HCT116 (cell line): Measurements from ENCODE around the gene OVAAL. TPM values are rescaled to one million over a fixed set of nuclear protein-coding genes. Genes with fewer than 3 reads are reported as not detected.

ENCODE experiments used
- ATAC-seq: fragments of 200-7000 bp; cut with Tn5 transposase; 2 replicates; pipeline ENCODE4 v1.9.1; 2020; ENCODE audit warnings: mild to moderate bottlenecking, moderate library complexity
- BruUV-seq: library from RNA; stranded (reverse); fragments of 400-500 nt; replicated peaks from 2 replicates; lab custom pipeline; 2021; lab: Mats Ljungman, UMichigan
- CTCF ChIA-PET: fragments of 300-600 bp; sonication (Branson Sonifier 250); formaldehyde crosslinking; loops from one replicate; lab custom pipeline; 2021; ENCODE audit warnings: antibody characterized with exemption; lab: Charles Lee
- POLR2A ChIA-PET: fragments of 300-600, 350-600 bp; sonication (Branson Sonifier 250); formaldehyde crosslinking; loops from one replicate; lab custom pipeline; 2021; ENCODE audit warnings: antibody characterized with exemption; lab: Charles Lee
- RAD21 ChIA-PET, 2 experiments: fragments of 300-600 bp; sonication (Branson Sonifier 250); formaldehyde crosslinking; loops; one replicate each; lab custom pipeline; 2023; ENCODE audit warnings: low total read pairs in 2 of 2; ENCODE audit not compliant: uncharacterized antibody in 2 of 2, unreplicated experiment in 2 of 2, low non-redundant PET in 1 of 2; lab: Charles Lee
- DNase-seq: peaks from one replicate; pipeline ENCODE4 v3.0.0-alpha.2; 2010; ENCODE audit warnings: low read depth, low spot score
- H2AFZ ChIP-seq: fragments of 200-600 bp; shearing (Covaris generic), sonication (generic); 2 replicates; pipeline ENCODE4 v1.6.1; 2017; ENCODE audit warnings: low read depth, mixed run types, mixed read lengths, antibody characterized with exemption, low read length; ENCODE audit not compliant: poor library complexity, severe bottlenecking
- H3K27ac ChIP-seq: 2 replicates; pipeline ENCODE4 v1.5.1; 2012; ENCODE audit warnings: low read depth, low read length
- H3K27me3 ChIP-seq: fragments of 200-600 bp; sonication (generic); 2 replicates; pipeline ENCODE4 v1.6.1; 2016; ENCODE audit warnings: mixed run types, low read length, mixed read lengths; ENCODE audit not compliant: insufficient read depth
- H3K36me3 ChIP-seq, 2 experiments: fragments of 200-500 bp in 1 of 2; fragments of 200-600 bp in 1 of 2; sonication (Bioruptor generic) in 1 of 2; sonication (generic) in 1 of 2; 2 replicates each; pipeline versions ENCODE4 v1.5.1 to v1.6.1; 2014 to 2016; ENCODE audit warnings: low read length in 2 of 2, inconsistent platforms in 1 of 2, mixed read lengths in 1 of 2, mixed run types in 1 of 2; ENCODE audit not compliant: insufficient read depth in 2 of 2, control insufficient read depth in 1 of 2
- H3K4me1 ChIP-seq, 2 experiments: fragments of 200-600 bp in 1 of 2; sonication (generic) in 1 of 2; 2 replicates each; pipeline versions ENCODE4 v1.5.1 to v1.6.1; 2012 to 2017; ENCODE audit warnings: low read length in 2 of 2, inconsistent platforms in 1 of 2, mild to moderate bottlenecking in 1 of 2, mixed read lengths in 1 of 2, mixed run types in 1 of 2, moderate library complexity in 1 of 2; ENCODE audit not compliant: insufficient read depth in 2 of 2, control insufficient read depth in 1 of 2
- H3K4me2 ChIP-seq: fragments of 200-600 bp; sonication (generic); 2 replicates; pipeline ENCODE4 v1.6.1; 2017; ENCODE audit warnings: mixed run types, low read length, mixed read lengths
- H3K4me3 ChIP-seq, 2 experiments: fragments of 200-600 bp in 1 of 2; sonication (generic) in 1 of 2; replicated peaks in 1 of 2; 2 replicates each; pipeline ENCODE4 v1.5.1; 2011 to 2016; ENCODE audit warnings: low read length in 2 of 2, control low read depth in 1 of 2, low read depth in 1 of 2, mild to moderate bottlenecking in 1 of 2, mixed read lengths in 1 of 2, mixed run types in 1 of 2
- H3K79me2 ChIP-seq: fragments of 200-600 bp; sonication (generic); 2 replicates; pipeline ENCODE4 v1.6.1; 2017; ENCODE audit warnings: mild to moderate bottlenecking, mixed run types, low read length, moderate library complexity, mixed read lengths; ENCODE audit not compliant: insufficient read depth
- H3K9ac ChIP-seq: fragments of 200-600 bp; sonication (generic); 2 replicates; pipeline ENCODE4 v1.6.1; 2016; ENCODE audit warnings: low read length, mixed read lengths
- H3K9me2 ChIP-seq: fragments of 200-600 bp; sonication (generic), shearing (Covaris generic); 2 replicates; pipeline ENCODE4 v1.6.1; 2017; ENCODE audit warnings: mixed run types, mild to moderate bottlenecking, moderate library complexity; ENCODE audit not compliant: insufficient read depth
- H3K9me3 ChIP-seq, 2 experiments: fragments of 200-500 bp in 1 of 2; fragments of 200-600 bp in 1 of 2; sonication (Bioruptor generic) in 1 of 2; sonication (generic) in 1 of 2; 2 replicates each; pipeline ENCODE4 v1.6.1; 2014 to 2017; ENCODE audit warnings: low read length in 2 of 2, mixed read lengths in 2 of 2, inconsistent platforms in 1 of 2, low read depth in 1 of 2, mild to moderate bottlenecking in 1 of 2, mixed run types in 1 of 2, moderate library complexity in 1 of 2; ENCODE audit not compliant: control insufficient read depth in 1 of 2, insufficient read depth in 1 of 2
- H4K20me1 ChIP-seq: fragments of 200-600 bp; sonication (generic), shearing (Covaris generic); 2 replicates; pipeline ENCODE4 v1.6.1; 2017; ENCODE audit warnings: mixed run types, mild to moderate bottlenecking, moderate library complexity; ENCODE audit not compliant: insufficient read depth
- ATF3 ChIP-seq: IDR thresholded peaks from 2 replicates; pipeline ENCODE4 v1.6.1; 2012
- CBX3 ChIP-seq: IDR thresholded peaks from 2 replicates; pipeline ENCODE4 v1.6.1; 2012; ENCODE audit warnings: low read depth
- CEBPB ChIP-seq: IDR thresholded peaks from 2 replicates; pipeline ENCODE4 v1.6.1; 2012; ENCODE audit warnings: low read depth
- CTCF ChIP-seq, 3 experiments: fragments of 200-600 bp in 1 of 3; sonication (generic) in 1 of 3; IDR thresholded peaks in 2 of 3; conservative IDR thresholded peaks in 1 of 3; 2 replicates each; pipeline ENCODE4 v1.5.1; 2012 to 2017; ENCODE audit warnings: low read depth in 2 of 3, low read length in 2 of 3, antibody characterized with exemption in 1 of 3, borderline replicate concordance in 1 of 3, control low read depth in 1 of 3, mild to moderate bottlenecking in 1 of 3, mixed read lengths in 1 of 3, mixed run types in 1 of 3, moderate library complexity in 1 of 3; ENCODE audit not compliant: insufficient read depth in 1 of 3
- EGR1 ChIP-seq: IDR thresholded peaks from 2 replicates; pipeline ENCODE4 v1.6.1; 2012; ENCODE audit warnings: low read depth
- ELF1 ChIP-seq: IDR thresholded peaks from 2 replicates; pipeline ENCODE4 v1.6.1; 2012; ENCODE audit warnings: low read depth, borderline replicate concordance
- EZH2 ChIP-seq: fragments of 200-600 bp; sonication (generic); IDR thresholded peaks from 2 replicates; pipeline ENCODE4 v1.6.1; 2017; ENCODE audit warnings: antibody characterized with exemption, mixed run types
- EZH2phosphoT487 ChIP-seq: fragments of 200-600 bp; IDR thresholded peaks from 2 replicates; pipeline ENCODE4 v1.6.1; 2018; ENCODE audit warnings: antibody characterized with exemption, borderline replicate concordance
- MAX ChIP-seq: IDR thresholded peaks from 2 replicates; pipeline ENCODE4 v1.6.1; 2012
- POLR2A ChIP-seq: IDR thresholded peaks from 2 replicates; pipeline ENCODE4 v1.7.0; 2011; ENCODE audit warnings: borderline replicate concordance; ENCODE audit not compliant: insufficient read depth, insufficient read length; ENCODE audit errors: extremely low read depth
- POLR2AphosphoS5 ChIP-seq: IDR thresholded peaks from 2 replicates; pipeline ENCODE4 v1.6.1; 2011; ENCODE audit warnings: mild to moderate bottlenecking, low read depth, low read length, moderate library complexity
- RAD21 ChIP-seq: IDR thresholded peaks from 2 replicates; pipeline ENCODE4 v1.6.1; 2012; ENCODE audit warnings: low read depth, mild to moderate bottlenecking
- SP1 ChIP-seq: IDR thresholded peaks from 2 replicates; pipeline ENCODE4 v1.6.1; 2012; ENCODE audit warnings: low read depth
- TCF7L2 ChIP-seq: IDR thresholded peaks from 2 replicates; pipeline ENCODE4 v1.7.0; 2011; ENCODE audit warnings: borderline replicate concordance, inconsistent platforms; ENCODE audit not compliant: insufficient read depth, insufficient read length; ENCODE audit errors: extremely low read depth
- ZBTB33 ChIP-seq: IDR thresholded peaks from 2 replicates; pipeline ENCODE4 v1.6.1; 2011; ENCODE audit warnings: mild to moderate bottlenecking, low read length, moderate library complexity; ENCODE audit not compliant: insufficient replicate concordance; ENCODE audit errors: extremely low read depth
- ZNF274 ChIP-seq: fragments of 200-500 bp; sonication (Bioruptor generic); IDR thresholded peaks from 2 replicates; pipeline ENCODE4 v1.6.1; 2014; ENCODE audit warnings: mild to moderate bottlenecking, low read depth, low read length, inconsistent platforms
- intact Hi-C: fragments of 100-400 bp; cut with micrococcal nuclease; formaldehyde crosslinking; loops from 2 replicates; pipeline ENCODE4 v1.10.0; 2022
- total RNA-seq: library from RNA; stranded (reverse); gene quantifications from one replicate; pipeline ENCODE4 v1.2.1, GENCODE V29; 2021; ENCODE audit not compliant: unreplicated experiment

Gene OVAAL
- total RNA-seq, 1 experiment from 2014 or later, result not detected

- no peak for TF ChIP-seq CTCF (IDR thresholded peaks at IDR 0.05 in 2 of 3, conservative IDR thresholded peaks at IDR 0.05 in 1 of 3; ENCODE audit: borderline replicate concordance in 1 of 3, insufficient read depth in 1 of 3, low read depth in 2 of 3, low read length in 2 of 3)
- no peak for TF ChIP-seq RAD21
- TF ChIP-seq ZNF274, result no peak
- TF ChIP-seq CEBPB, result no peak
- TF ChIP-seq ATF3, result no peak
These were observed 51.1 kb downstream of the OVAAL start (continued) for GRCh38 chr1:180609643-180610555.

- Histone ChIP-seq H3K27me3 (no peaks in the 10 kb centered on the region), H2AFZ (no peak overlapping the region)
- no peak for TF ChIP-seq SP1
- no peak for TF ChIP-seq MAX
- TF ChIP-seq CBX3, result no peak
- no peak for TF ChIP-seq ZBTB33
- no peak for TF ChIP-seq EGR1
- TF ChIP-seq TCF7L2, result no peak
- no peak for TF ChIP-seq POLR2AphosphoS5
- TF ChIP-seq POLR2A, result no peak
- no peak for TF ChIP-seq ZNF274
- TF ChIP-seq ELF1, result no peak
- TF ChIP-seq EZH2phosphoT487, result no peak
- TF ChIP-seq ATF3, result no peak
- no peak for TF ChIP-seq EZH2
These were observed 51.8 kb downstream of the OVAAL start for GRCh38 chr1:180610556-180611015.

More at GRCh38 chr1:180610556-180611015, 51.8 kb downstream of the OVAAL start:
- Histone ChIP-seq H3K9ac (no peak overlapping the region), H3K9me2 (peaks cover 4% of the 10 kb centered on the region; the same call in 1 of the 2 replicates), H3K4me3 (no peak overlapping the region), H3K36me3 (no peaks in the 10 kb centered on the region), H3K4me1 (peaks cover 0 to 3% of the 10 kb centered on the region in 2 experiments; a peak in 1 of 4 replicates), H3K9me3 (no peaks in the 10 kb centered on the region), H3K4me2 (no peak overlapping the region), H3K27ac (no peak overlapping the region), H3K79me2 (no peaks in the 10 kb centered on the region), H4K20me1 (no peaks in the 10 kb centered on the region)
- intact Hi-C loops, result no loop called here
- ChIA-PET POLR2A (no interaction called here), CTCF (no interaction called here), RAD21 (no interaction called here)
- no TSS peak for BruUV-seq
- DNase-seq (no peak), ATAC-seq (no peak)
